Medulla oblongata (tissue), 1 donor: ENCODE measurements around the gene MAD1L1.
"Not testable (repeated sequence)": the region's sequence is repeated elsewhere in the genome, so short reads cannot be mapped to it uniquely, and the experiment has no call there.

Experiments used
- DNase-seq: peaks from one replicate; pipeline ENCODE4 v3.0.0-alpha.2; 2015; ENCODE audit errors: extremely low spot score

MAD1L1 gene

GRCh38 chr7:1865571-1866255 is 367.0 kb downstream of the MAD1L1 start:
- no peak for DNase-seq

GRCh38 chr7:1865000-1865555 is 367.7 kb downstream of the MAD1L1 start:
- no peak for DNase-seq

- peak; percentile 61 for DNase-seq
These were observed 368.4 kb downstream of the MAD1L1 start for GRCh38 chr7:1864161-1864940.

- DNase-seq = no peak
These were observed 369.4 kb downstream of the MAD1L1 start for GRCh38 chr7:1863091-1863900.

GRCh38 chr7:1862560-1862959 is 370.2 kb downstream of the MAD1L1 start:
- DNase-seq = no peak

- no peak for DNase-seq
These were observed 370.8 kb downstream of the MAD1L1 start for GRCh38 chr7:1861799-1862458.

GRCh38 chr7:1860881-1861798 is 371.6 kb downstream of the MAD1L1 start:
- not testable (repeated sequence) for DNase-seq

- DNase-seq = no peak
These were observed 373.3 kb downstream of the MAD1L1 start for GRCh38 chr7:1859266-1860035.

- no peak for DNase-seq
These were observed 374.1 kb downstream of the MAD1L1 start for GRCh38 chr7:1858435-1859265.

GRCh38 chr7:1857487-1858421 is 375.0 kb downstream of the MAD1L1 start:
- DNase-seq = no peak

GRCh38 chr7:1856888-1857441 is 375.8 kb downstream of the MAD1L1 start:
- DNase-seq = no peak

- DNase-seq = no peak
These were observed 376.4 kb downstream of the MAD1L1 start for GRCh38 chr7:1856161-1856887.

GRCh38 chr7:1855725-1856160 is 377.0 kb downstream of the MAD1L1 start:
- no peak for DNase-seq

- no peak for DNase-seq
These were observed 377.6 kb downstream of the MAD1L1 start for GRCh38 chr7:1854866-1855724.

GRCh38 chr7:1853986-1854865 is 378.5 kb downstream of the MAD1L1 start:
- no peak for DNase-seq
